GM12892 (cell line): ENCODE results near the gene SOX5.

Experiments used
- POLR2A ChIP-seq: IDR thresholded peaks from 2 replicates; pipeline ENCODE4 v1.6.1; 2011; ENCODE audit warnings: low read depth, low read length, control low read depth
- TAF1 ChIP-seq: IDR thresholded peaks from 2 replicates; pipeline ENCODE4 v1.6.1; 2011; ENCODE audit warnings: low read depth, mild to moderate bottlenecking, control low read depth, low read length, borderline replicate concordance

DNA sequence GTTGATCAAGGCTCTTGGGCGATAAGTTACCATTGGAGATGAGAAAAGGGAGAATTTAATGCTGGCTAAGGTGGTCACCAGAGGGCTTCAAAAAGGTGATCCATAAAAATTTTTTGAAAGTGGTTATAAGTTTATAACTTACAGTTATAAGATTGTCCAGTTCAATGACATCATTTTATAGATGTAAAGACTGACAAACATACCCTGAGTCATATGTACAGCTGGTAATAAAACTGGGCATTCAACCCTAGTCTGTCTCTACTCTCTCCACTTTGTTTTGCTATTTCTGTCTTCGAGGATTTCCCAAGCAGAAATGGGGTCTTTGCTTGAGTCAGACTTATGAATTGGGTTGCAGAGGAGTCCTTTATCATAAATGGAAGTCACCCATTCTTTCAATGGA is 454.0 kb downstream of the SOX5 start:
- TF ChIP-seq TAF1 (no peak), POLR2A (no peak)
